A673 (cell line): ENCODE data around the gene ZFPM1. TPM values are rescaled to one million over a fixed set of nuclear protein-coding genes. Genes with fewer than 3 reads are reported as not detected.

Source experiments
- BruUV-seq: library from RNA; stranded (reverse); fragments of 400-500 nt; replicated peaks from 2 replicates; lab custom pipeline; 2021; lab: Mats Ljungman, UMichigan
- CTCF ChIA-PET: fragments of 300-600 bp; sonication (Branson Sonifier 250); formaldehyde crosslinking; loops from one replicate; lab custom pipeline; 2022; ENCODE audit warnings: antibody characterized with exemption; lab: Charles Lee
- POLR2A ChIA-PET: fragments of 300-600 bp; sonication (Branson Sonifier 250); formaldehyde crosslinking; loops from one replicate; lab custom pipeline; 2022; ENCODE audit warnings: antibody characterized with exemption; ENCODE audit not compliant: low non-redundant PET; lab: Charles Lee
- DNase-seq: peaks from one replicate; pipeline ENCODE4 v3.0.0-alpha.2; 2015; ENCODE audit warnings: low spot score
- H3K27ac ChIP-seq: fragments of 200-600 bp; sonication (generic); 2 replicates; pipeline ENCODE4 v1.5.1; 2016; ENCODE audit warnings: mixed run types, low read depth, mild to moderate bottlenecking, mixed read lengths, antibody characterized with exemption, low read length; ENCODE audit not compliant: poor library complexity, severe bottlenecking
- H3K27me3 ChIP-seq: fragments of 200-600 bp; sonication (generic); replicated peaks from 2 replicates; pipeline ENCODE4 v1.6.1; 2017; ENCODE audit warnings: mixed run types, low read depth, mild to moderate bottlenecking, mixed read lengths, antibody characterized with exemption, low read length; ENCODE audit not compliant: insufficient read depth, poor library complexity
- H3K36me3 ChIP-seq: fragments of 200-600 bp; sonication (generic); 2 replicates; pipeline ENCODE4 v1.6.1; 2016; ENCODE audit warnings: mixed run types, mild to moderate bottlenecking, mixed read lengths, antibody characterized with exemption, low read length; ENCODE audit not compliant: insufficient read depth, poor library complexity, severe bottlenecking
- H3K4me1 ChIP-seq: fragments of 200-600 bp; sonication (generic); 2 replicates; pipeline ENCODE4 v1.6.1; 2017; ENCODE audit warnings: mixed run types, mild to moderate bottlenecking, mixed read lengths, antibody characterized with exemption, low read length; ENCODE audit not compliant: insufficient read depth, poor library complexity, severe bottlenecking
- H3K4me3 ChIP-seq: fragments of 200-600 bp; sonication (generic); 2 replicates; pipeline ENCODE4 v1.5.1; 2016; ENCODE audit warnings: low read depth, mixed run types, mild to moderate bottlenecking, mixed read lengths, low read length; ENCODE audit not compliant: poor library complexity, severe bottlenecking
- H3K9me3 ChIP-seq: fragments of 200-600 bp; sonication (generic); 2 replicates; pipeline ENCODE4 v1.6.1; 2016; ENCODE audit warnings: mixed run types, low read depth, mild to moderate bottlenecking, mixed read lengths, antibody characterized with exemption, low read length; ENCODE audit not compliant: poor library complexity, severe bottlenecking
- EZH2 ChIP-seq: fragments of 200-600 bp; sonication (generic); IDR thresholded peaks from 2 replicates; pipeline ENCODE4 v1.6.1; 2017; ENCODE audit warnings: borderline replicate concordance, low read depth, mild to moderate bottlenecking, mixed read lengths, antibody characterized with exemption, low read length; ENCODE audit not compliant: poor library complexity, severe bottlenecking
- intact Hi-C: fragments of 100-400 bp; cut with micrococcal nuclease; formaldehyde crosslinking; loops from one replicate; pipeline ENCODE4 v1.10.0; 2022; ENCODE audit not compliant: unreplicated experiment
- microRNA-seq: library from miRNA; unstranded; fragments of <30 nt; microRNA quantifications from one replicate; pipeline ENCODE4 v1.2.0, GENCODE V29; 2021
- total RNA-seq: library from RNA; stranded (reverse); gene quantifications from 2 replicates; pipeline ENCODE4 v1.2.3, GENCODE V29; 2021
- TF ChIP-seq, protein P1 (sequence below): fragments of 300-800, 200-600 bp; sonication (generic); conservative IDR thresholded peaks from 2 replicates; pipeline ENCODE4 v1.5.1; 2017; ENCODE audit warnings: low read depth, mild to moderate bottlenecking, antibody characterized with exemption, low read length, moderate library complexity, mixed read lengths

ZFPM1 gene
- total RNA-seq, 1 experiment from 2014 or later, result 5.6 TPM

DNA sequence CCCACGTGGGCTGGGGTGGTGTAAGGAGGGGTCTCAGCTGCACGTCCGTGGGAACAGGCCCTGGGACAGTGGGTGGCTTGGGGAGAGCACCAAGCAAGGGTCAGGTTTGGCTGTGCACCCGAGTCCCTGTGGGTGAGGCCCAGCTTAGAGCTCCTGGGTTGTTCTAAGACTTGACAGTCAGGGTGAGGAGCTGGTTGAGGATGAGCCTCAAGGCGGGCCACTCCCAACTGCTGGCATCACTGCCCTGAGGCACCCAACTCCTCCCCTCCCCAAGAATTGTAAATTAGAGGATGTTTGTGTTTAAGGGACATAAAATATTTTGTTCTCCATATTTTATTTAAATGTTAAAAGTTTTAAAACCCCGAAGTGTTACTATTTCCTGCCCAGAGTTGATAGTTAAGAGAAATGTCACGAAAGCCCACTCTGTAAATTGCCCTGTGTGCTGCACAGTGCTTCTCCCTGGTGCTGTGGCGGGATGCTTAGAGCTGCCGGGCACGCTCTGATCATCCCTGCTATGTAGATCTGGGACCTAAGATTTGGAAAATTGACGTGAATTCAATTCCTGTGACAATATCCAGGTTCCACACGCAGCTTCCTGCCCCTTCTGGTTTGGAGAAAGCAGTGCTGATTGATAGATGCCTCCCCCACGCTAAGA, 133.0 kb downstream of the ZFPM1 start:
- intact Hi-C loops, result no loop called here
- Histone ChIP-seq H3K36me3 (peaks cover 37% of the 10 kb centered on the region), H3K27me3 (no peaks in the 10 kb centered on the region), H3K27ac (no peak overlapping the region), H3K4me1 (no peaks in the 10 kb centered on the region), H3K4me3 (no peak overlapping the region), H3K9me3 (no peaks in the 10 kb centered on the region)
- ChIA-PET CTCF (no interaction called here), POLR2A (no interaction called here)
- TF ChIP-seq, protein P1, sequence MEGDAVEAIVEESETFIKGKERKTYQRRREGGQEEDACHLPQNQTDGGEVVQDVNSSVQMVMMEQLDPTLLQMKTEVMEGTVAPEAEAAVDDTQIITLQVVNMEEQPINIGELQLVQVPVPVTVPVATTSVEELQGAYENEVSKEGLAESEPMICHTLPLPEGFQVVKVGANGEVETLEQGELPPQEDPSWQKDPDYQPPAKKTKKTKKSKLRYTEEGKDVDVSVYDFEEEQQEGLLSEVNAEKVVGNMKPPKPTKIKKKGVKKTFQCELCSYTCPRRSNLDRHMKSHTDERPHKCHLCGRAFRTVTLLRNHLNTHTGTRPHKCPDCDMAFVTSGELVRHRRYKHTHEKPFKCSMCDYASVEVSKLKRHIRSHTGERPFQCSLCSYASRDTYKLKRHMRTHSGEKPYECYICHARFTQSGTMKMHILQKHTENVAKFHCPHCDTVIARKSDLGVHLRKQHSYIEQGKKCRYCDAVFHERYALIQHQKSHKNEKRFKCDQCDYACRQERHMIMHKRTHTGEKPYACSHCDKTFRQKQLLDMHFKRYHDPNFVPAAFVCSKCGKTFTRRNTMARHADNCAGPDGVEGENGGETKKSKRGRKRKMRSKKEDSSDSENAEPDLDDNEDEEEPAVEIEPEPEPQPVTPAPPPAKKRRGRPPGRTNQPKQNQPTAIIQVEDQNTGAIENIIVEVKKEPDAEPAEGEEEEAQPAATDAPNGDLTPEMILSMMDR, result no peak
- TF ChIP-seq EZH2, result no peak
- BruUV-seq, result no TSS peak
- DNase-seq, result no peak

Small RNAs within 50 kb of the gene (microRNA-seq; reads per million reads assigned to microRNA genes)
- 0.81 reads per million for gene MIR5189

Other genes starting within 250 kb of the ZFPM1 start
- 0.09 and 0.11 TPM in 2 replicates for gene ZNF469, start 70.3 kb upstream of the ZFPM1 start, total RNA-seq
- gene ZC3H18, start 117.1 kb downstream of the ZFPM1 start, total RNA-seq, result 75.9 and 83.4 TPM in 2 replicates
- gene IL17C, start 185.3 kb downstream of the ZFPM1 start, total RNA-seq, result 0.28 TPM in 1 of 2 replicates, not detected in the other
- 44.7 and 53.6 TPM in 2 replicates for gene CYBA, start 197.8 kb downstream of the ZFPM1 start, total RNA-seq
- 127 and 131 TPM in 2 replicates for gene MVD, start 209.8 kb downstream of the ZFPM1 start, total RNA-seq
- gene SNAI3, start 233.2 kb downstream of the ZFPM1 start, total RNA-seq, result not detected in 2 replicates